Measurements from ENCODE around the gene MICU1.

DNA sequence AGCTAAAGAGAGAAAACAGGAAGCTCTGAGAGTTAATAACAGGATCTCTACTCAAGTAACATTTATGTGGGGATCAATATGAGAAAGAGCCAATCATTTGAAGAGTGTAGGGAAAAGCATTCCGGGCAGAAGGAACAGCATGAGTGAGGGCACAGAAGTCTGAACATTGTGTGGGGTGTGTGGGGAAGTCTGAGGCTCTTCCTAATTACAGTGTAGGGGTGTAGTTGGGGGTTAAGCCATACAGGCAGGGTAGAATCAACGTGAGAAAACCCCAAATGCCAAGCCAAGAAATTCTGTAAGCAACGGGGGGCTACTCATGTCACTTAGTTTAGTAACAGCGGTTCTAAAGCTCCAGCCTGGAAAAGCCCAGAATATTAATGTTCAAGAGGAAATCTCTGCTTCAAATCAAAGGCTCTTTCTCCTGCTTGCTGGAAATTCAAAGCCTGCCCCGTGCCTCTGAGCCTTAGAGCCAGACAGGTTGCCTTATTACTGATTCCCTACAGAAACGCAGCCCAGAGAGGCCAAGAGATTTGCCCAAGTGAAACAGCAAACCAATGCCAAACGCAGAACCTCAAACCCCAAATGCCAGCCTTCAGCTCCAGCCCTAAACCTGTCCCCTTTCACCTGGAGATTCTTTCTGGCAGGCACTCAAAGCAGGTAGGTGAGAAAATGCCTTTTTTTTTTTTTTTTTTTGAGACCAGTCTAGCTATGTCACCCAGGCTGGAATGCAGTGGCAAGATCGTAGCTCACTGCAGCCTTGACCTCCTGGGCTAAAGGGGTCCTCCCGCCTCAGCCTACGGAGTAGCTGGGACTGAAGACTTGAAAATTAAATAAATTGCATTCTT lies 307.2 kb downstream of the MICU1 start:
- TF ChIP-seq, protein P1, sequence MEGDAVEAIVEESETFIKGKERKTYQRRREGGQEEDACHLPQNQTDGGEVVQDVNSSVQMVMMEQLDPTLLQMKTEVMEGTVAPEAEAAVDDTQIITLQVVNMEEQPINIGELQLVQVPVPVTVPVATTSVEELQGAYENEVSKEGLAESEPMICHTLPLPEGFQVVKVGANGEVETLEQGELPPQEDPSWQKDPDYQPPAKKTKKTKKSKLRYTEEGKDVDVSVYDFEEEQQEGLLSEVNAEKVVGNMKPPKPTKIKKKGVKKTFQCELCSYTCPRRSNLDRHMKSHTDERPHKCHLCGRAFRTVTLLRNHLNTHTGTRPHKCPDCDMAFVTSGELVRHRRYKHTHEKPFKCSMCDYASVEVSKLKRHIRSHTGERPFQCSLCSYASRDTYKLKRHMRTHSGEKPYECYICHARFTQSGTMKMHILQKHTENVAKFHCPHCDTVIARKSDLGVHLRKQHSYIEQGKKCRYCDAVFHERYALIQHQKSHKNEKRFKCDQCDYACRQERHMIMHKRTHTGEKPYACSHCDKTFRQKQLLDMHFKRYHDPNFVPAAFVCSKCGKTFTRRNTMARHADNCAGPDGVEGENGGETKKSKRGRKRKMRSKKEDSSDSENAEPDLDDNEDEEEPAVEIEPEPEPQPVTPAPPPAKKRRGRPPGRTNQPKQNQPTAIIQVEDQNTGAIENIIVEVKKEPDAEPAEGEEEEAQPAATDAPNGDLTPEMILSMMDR (IDR thresholded peaks at IDR 0.05) = no peak
- TF ChIP-seq POLR2A (IDR thresholded peaks at IDR 0.05) = no peak
